Activated CD8-positive, alpha-beta T cell treated with anti-CD3 and anti-CD28 coated beads, Interleukin-2, amount 10 ng/mL, durations not matched to agents 7 days and 5 days (primary cell): ENCODE results near the gene MRPL36. TPM values are rescaled to one million over a fixed set of nuclear protein-coding genes. Genes with fewer than 3 reads are reported as not detected.
A peak's percentile ranks its signal among the peaks of the same experiment; 100 is the strongest.
"Not testable (repeated sequence)": the region's sequence is repeated elsewhere in the genome, so short reads cannot be mapped to it uniquely, and the experiment has no call there.

Experiments used
- ATAC-seq: fragments of 150-1000 bp; cut with Tn5 transposase; one replicate; pipeline ENCODE4 v1.10.0; 2021; ENCODE audit warnings: moderate library complexity
- CTCF ChIA-PET: fragments of 350-600 bp; sonication (Branson Sonifier 250); formaldehyde crosslinking; loops from one replicate; lab custom pipeline; 2021; ENCODE audit warnings: antibody characterized with exemption; lab: Charles Lee
- POLR2A ChIA-PET: fragments of 350-600 bp; sonication (Branson Sonifier 250); formaldehyde crosslinking; loops from one replicate; lab custom pipeline; 2021; ENCODE audit warnings: antibody characterized with exemption; lab: Charles Lee
- DNase-seq: peaks from one replicate; pipeline ENCODE4 v3.0.0-alpha.2; 2020
- H3K27ac Mint-ChIP-seq: one replicate; pipeline ENCODE4 v1.8.0; 2021; ENCODE audit warnings: mild to moderate bottlenecking, mixed read lengths
- H3K27me3 Mint-ChIP-seq: one replicate; pipeline ENCODE4 v1.8.0; 2021; ENCODE audit warnings: low read depth, mixed read lengths
- H3K36me3 Mint-ChIP-seq: one replicate; pipeline ENCODE4 v1.8.0; 2021; ENCODE audit warnings: low read depth, mixed read lengths
- H3K4me1 Mint-ChIP-seq: one replicate; pipeline ENCODE4 v1.8.0; 2021; ENCODE audit warnings: low read depth, mixed read lengths
- H3K4me3 Mint-ChIP-seq: one replicate; pipeline ENCODE4 v1.8.0; 2021; ENCODE audit warnings: mild to moderate bottlenecking, mixed read lengths
- H3K9me3 Mint-ChIP-seq: one replicate; pipeline ENCODE4 v1.8.0; 2022; ENCODE audit warnings: mixed read lengths; ENCODE audit not compliant: insufficient read depth
- total RNA-seq, 2 experiments: library from RNA; stranded (reverse); gene quantifications; one replicate each; pipeline ENCODE4 v1.2.3, GENCODE V29; 2021

Gene MRPL36
- total RNA-seq: 10 to 100 TPM; 57.9 to 60.4 TPM

- ATAC-seq: peak; percentile 79
- H3K27ac Mint-ChIP-seq: peak within 1 kb of the TSS; percentile 95
- peaks cover 47% of the 10 kb centered on the region for H3K4me1 Mint-ChIP-seq
- peaks cover 54% of the 10 kb centered on the region for H3K36me3 Mint-ChIP-seq
- no peaks in the 10 kb centered on the region for H3K27me3 Mint-ChIP-seq
- POLR2A ChIA-PET: interaction anchor here (1.0 to 1.5 kb wide), 3 partner anchors 10 to 64 kb away, joined by 3 to 5 read pairs (median 3); no protein-coding TSS in a partner anchor
- CTCF ChIA-PET: interaction anchor here (0.9 to 4.5 kb wide), 8 partner anchors 7 to 63 kb away, joined by 3 to 21 read pairs (median 6); no protein-coding TSS in a partner anchor
- DNase-seq: peak; percentile 92
- no peaks in the 10 kb centered on the region for H3K9me3 Mint-ChIP-seq
- H3K4me3 Mint-ChIP-seq: peak within 1 kb of the TSS; percentile 98
Observed at GRCh38 chr5:1799602-1800471, at the start of gene MRPL36. Gene MRPL36, minus strand, starts transcription at chr5:1799837. Its CDS starts 902 bp downstream, at chr5:1798935.

- no peak for DNase-seq
- Mint-ChIP-seq H3K4me3 (no peak overlapping the region), H3K27ac (no peak overlapping the region), H3K9me3 (no peaks in the 10 kb centered on the region), H3K27me3 (peaks cover 23% of the 10 kb centered on the region), H3K4me1 (no peaks in the 10 kb centered on the region), H3K36me3 (no peaks in the 10 kb centered on the region)
- POLR2A ChIA-PET: no interaction called here
- CTCF ChIA-PET: no interaction called here
- ATAC-seq: no peak
Observed at GRCh38 chr5:1847611-1848010, 48.0 kb upstream of the MRPL36 start.

- no peaks in the 10 kb centered on the region for H3K9me3 Mint-ChIP-seq
- CTCF ChIA-PET: no interaction called here
- no peak overlapping the region for H3K4me3 Mint-ChIP-seq
- POLR2A ChIA-PET: no interaction called here
- H3K27me3 Mint-ChIP-seq: peaks cover 26% of the 10 kb centered on the region
- no peak for ATAC-seq
- H3K4me1 Mint-ChIP-seq: no peaks in the 10 kb centered on the region
- no peak overlapping the region for H3K27ac Mint-ChIP-seq
- no peak for DNase-seq
- H3K36me3 Mint-ChIP-seq: no peaks in the 10 kb centered on the region
Observed at GRCh38 chr5:1847056-1847455, 47.4 kb upstream of the MRPL36 start.

- no peak for ATAC-seq
- peaks cover 21% of the 10 kb centered on the region for H3K27me3 Mint-ChIP-seq
- no peaks in the 10 kb centered on the region for H3K36me3 Mint-ChIP-seq
- no peak overlapping the region for H3K4me3 Mint-ChIP-seq
- ChIA-PET POLR2A (no interaction called here), CTCF (no interaction called here)
- no peak for DNase-seq
- H3K27ac Mint-ChIP-seq: no peak overlapping the region
- no peaks in the 10 kb centered on the region for H3K4me1 Mint-ChIP-seq
- H3K9me3 Mint-ChIP-seq: no peaks in the 10 kb centered on the region
Observed at GRCh38 chr5:1846583-1846982, 46.9 kb upstream of the MRPL36 start.

GRCh38 chr5:1845696-1846095 lies 46.1 kb upstream of the MRPL36 start:
- no peaks in the 10 kb centered on the region for H3K9me3 Mint-ChIP-seq
- DNase-seq: no peak
- H3K36me3 Mint-ChIP-seq: no peaks in the 10 kb centered on the region
- no peak overlapping the region for H3K27ac Mint-ChIP-seq
- CTCF ChIA-PET: no interaction called here
- H3K4me1 Mint-ChIP-seq: no peaks in the 10 kb centered on the region
- peaks cover 19% of the 10 kb centered on the region for H3K27me3 Mint-ChIP-seq
- no peak overlapping the region for H3K4me3 Mint-ChIP-seq
- no peak for ATAC-seq
- POLR2A ChIA-PET: no interaction called here

GRCh38 chr5:1844708-1845436 lies 45.2 kb upstream of the MRPL36 start:
- H3K4me1 Mint-ChIP-seq: no peaks in the 10 kb centered on the region
- H3K27ac Mint-ChIP-seq: no peak overlapping the region
- DNase-seq (no peak), ATAC-seq (no peak)
- ChIA-PET POLR2A (no interaction called here), CTCF (no interaction called here)
- no peak overlapping the region for H3K4me3 Mint-ChIP-seq
- H3K36me3 Mint-ChIP-seq: no peaks in the 10 kb centered on the region
- H3K9me3 Mint-ChIP-seq: no peaks in the 10 kb centered on the region
- H3K27me3 Mint-ChIP-seq: peaks cover 12% of the 10 kb centered on the region

GRCh38 chr5:1843761-1844160 lies 44.1 kb upstream of the MRPL36 start:
- DNase-seq, H3K36me3 Mint-ChIP-seq, H3K27me3 Mint-ChIP-seq, ATAC-seq, POLR2A ChIA-PET, H3K9me3 Mint-ChIP-seq, CTCF ChIA-PET, H3K4me1 Mint-ChIP-seq, H3K27ac Mint-ChIP-seq, H3K4me3 Mint-ChIP-seq: not testable (repeated sequence)

GRCh38 chr5:1842004-1842819 lies 42.6 kb upstream of the MRPL36 start:
- Mint-ChIP-seq H3K4me1 (no peaks in the 10 kb centered on the region), H3K27ac (no peak overlapping the region), H3K36me3 (no peaks in the 10 kb centered on the region), H3K4me3 (no peak overlapping the region), H3K9me3 (no peaks in the 10 kb centered on the region), H3K27me3 (peaks cover 7% of the 10 kb centered on the region)
- DNase-seq: no peak
- CTCF ChIA-PET: no interaction called here
- POLR2A ChIA-PET: no interaction called here
- no peak for ATAC-seq

- ChIA-PET CTCF (no interaction called here), POLR2A (no interaction called here)
Observed at GRCh38 chr5:1840741-1841521, 41.3 kb upstream of the MRPL36 start.

GRCh38 chr5:1840071-1840547 lies 40.5 kb upstream of the MRPL36 start:
- no peaks in the 10 kb centered on the region for H3K4me1 Mint-ChIP-seq
- POLR2A ChIA-PET: no interaction called here
- DNase-seq (no peak), ATAC-seq (no peak)
- H3K27ac Mint-ChIP-seq: no peak overlapping the region
- no peaks in the 10 kb centered on the region for H3K9me3 Mint-ChIP-seq
- CTCF ChIA-PET: no interaction called here
- no peak overlapping the region for H3K4me3 Mint-ChIP-seq
- H3K36me3 Mint-ChIP-seq: no peaks in the 10 kb centered on the region
- H3K27me3 Mint-ChIP-seq: peaks cover 7% of the 10 kb centered on the region

More at GRCh38 chr5:1840741-1841521, 41.3 kb upstream of the MRPL36 start:
- H3K27me3 Mint-ChIP-seq: peaks cover 7% of the 10 kb centered on the region
- H3K9me3 Mint-ChIP-seq: no peaks in the 10 kb centered on the region
- no peaks in the 10 kb centered on the region for H3K36me3 Mint-ChIP-seq
- ATAC-seq (no peak), DNase-seq (no peak)
- no peak overlapping the region for H3K27ac Mint-ChIP-seq
- no peaks in the 10 kb centered on the region for H3K4me1 Mint-ChIP-seq
- H3K4me3 Mint-ChIP-seq: no peak overlapping the region

GRCh38 chr5:1838013-1838412 lies 38.4 kb upstream of the MRPL36 start:
- Mint-ChIP-seq H3K4me1 (no peaks in the 10 kb centered on the region), H3K27me3 (peaks cover 7% of the 10 kb centered on the region), H3K36me3 (no peaks in the 10 kb centered on the region), H3K9me3 (no peaks in the 10 kb centered on the region), H3K27ac (no peak overlapping the region), H3K4me3 (no peak overlapping the region)
- no peak for DNase-seq
- CTCF ChIA-PET: no interaction called here
- ATAC-seq: no peak
- POLR2A ChIA-PET: no interaction called here
